ENCODE data around the gene ACOX2.

GRCh38 chr3:58551636-58552180 lies 14.7 kb upstream of the ACOX2 start:
- TF ChIP-seq CTCF (IDR thresholded peaks at IDR 0.05; ENCODE audit: low read length) (no peak), EZH2 (IDR thresholded peaks at IDR 0.05; ENCODE audit: borderline replicate concordance, low read length) (no peak)
